Gastrocnemius medialis (tissue), 4 donors: Measurements from ENCODE around the gene LRRTM3. TPM values are rescaled to one million over a fixed set of nuclear protein-coding genes. Genes with fewer than 3 reads are reported as not detected.

ENCODE experiments used
- ATAC-seq, 2 donors: fragments of 150-250 bp; one replicate each; pipeline ENCODE4 v1.9.1; 2016
- DNase-seq, 2 donors: peaks; one replicate each; pipeline ENCODE4 v3.0.0-alpha.2; 2019
- H3K27ac ChIP-seq, 4 donors: fragments of 200-600 bp; sonication (generic); 1 replicate in 1 of 4; 2 replicates in 3 of 4; pipeline ENCODE4 v1.5.1; 2016 to 2018; ENCODE audit warnings: mild to moderate bottlenecking in 2 of 4, moderate library complexity in 1 of 4
- H3K27me3 ChIP-seq, 3 donors: fragments of 200-600 bp; sonication (generic) in 2 of 3; 1 replicate in 1 of 3; 2 replicates in 2 of 3; pipeline versions ENCODE4 v1.5.1 to v1.6.0; 2016 to 2019; ENCODE audit warnings: mild to moderate bottlenecking in 1 of 3, moderate library complexity in 1 of 3
- H3K36me3 ChIP-seq, 2 donors: fragments of 200-600 bp; sonication (generic) in 1 of 2; one replicate each; pipeline ENCODE4 v1.5.1; 2017 to 2018
- H3K4me1 ChIP-seq, 2 donors: fragments of 200-600 bp; sonication (generic) in 1 of 2; one replicate each; pipeline ENCODE4 v1.5.1; 2016 to 2017; ENCODE audit warnings: mild to moderate bottlenecking in 2 of 2
- H3K4me3 ChIP-seq, 4 donors: fragments of 200-600 bp; sonication (generic) in 3 of 4; 1 replicate in 1 of 4; 2 replicates in 3 of 4; pipeline ENCODE4 v1.5.1; 2016 to 2019; ENCODE audit warnings: mild to moderate bottlenecking in 2 of 4
- H3K9me3 ChIP-seq, 3 donors: fragments of 200-600 bp; sonication (generic) in 2 of 3; 1 replicate in 1 of 3; 2 replicates in 2 of 3; pipeline ENCODE4 v1.5.1; 2016 to 2019
- CTCF ChIP-seq, 5 experiments: fragments of 450-650 bp in 3 of 5; fragments of 200-600 bp in 2 of 5; sonication (generic) in 2 of 5; IDR thresholded peaks in 4 of 5; conservative IDR thresholded peaks in 1 of 5; 1 replicate in 4 of 5; 2 replicates in 1 of 5; pipeline ENCODE4 v1.5.1; 2016 to 2019; ENCODE audit warnings: antibody characterized with exemption in 5 of 5, mild to moderate bottlenecking in 3 of 5, moderate library complexity in 3 of 5
- POLR2A ChIP-seq, 2 donors: fragments of 450-650 bp; IDR thresholded peaks; one replicate each; pipeline ENCODE4 v1.6.1; 2017; ENCODE audit warnings: antibody characterized with exemption in 2 of 2, mild to moderate bottlenecking in 2 of 2, moderate library complexity in 2 of 2
- in situ Hi-C, 4 donors: fragments of 200-750 bp; cut with MboI; loops; one replicate each; pipeline versions ENCODE4 v1.15.0 to v1.8.0; 2017; ENCODE audit warnings: low sequenced_read_pairs in 4 of 4
- intact Hi-C: fragments of 100-400 bp; cut with DNase I; formaldehyde crosslinking; loops from one replicate; pipeline ENCODE4 v1.15.1; 2023; ENCODE audit warnings: low total_unique reads
- total RNA-seq, 4 donors: library from RNA; depleted of rRNA; stranded (reverse); fragments of >200 nt; gene quantifications; one replicate each; pipeline versions ENCODE4 v1.1.0 to v1.2.3, GENCODE V29; 2016

The LRRTM3 gene
- total RNA-seq, 4 donors from 2014 or later, result not detected

- Histone ChIP-seq H3K4me1 (peaks cover 5 to 15% of the 10 kb centered on the region in 2 donors), H3K27me3 (peaks cover 5 to 6% (median 6%) of the 10 kb centered on the region in 3 donors), H3K9me3 (no peaks in the 10 kb centered on the region), H3K36me3 (no peaks in the 10 kb centered on the region), H3K4me3 (no peak overlapping the region), H3K27ac (no peak overlapping the region)
- ATAC-seq (no peak), DNase-seq (no peak)
- intact Hi-C loops (no loop called here), in situ Hi-C loops (no loop called here)
- TF ChIP-seq CTCF (IDR thresholded peaks at IDR 0.05 in 4 of 5, conservative IDR thresholded peaks at IDR 0.05 in 1 of 5) (no peak), POLR2A (IDR thresholded peaks at IDR 0.05) (no peak)
Observed at GRCh38 chr10:66928776-66929175, 2.9 kb downstream of the LRRTM3 start.

GRCh38 chr10:66929375-66929774 lies 3.5 kb downstream of the LRRTM3 start:
- no peak for TF ChIP-seq POLR2A (IDR thresholded peaks at IDR 0.05)
- TF ChIP-seq CTCF (IDR thresholded peaks at IDR 0.05 in 4 of 5, conservative IDR thresholded peaks at IDR 0.05 in 1 of 5), result no peak
- intact Hi-C loops (no loop called here), in situ Hi-C loops (no loop called here)
- Histone ChIP-seq H3K9me3 (no peaks in the 10 kb centered on the region), H3K27ac (no peak overlapping the region), H3K4me3 (no peak overlapping the region), H3K36me3 (no peaks in the 10 kb centered on the region), H3K27me3 (peaks cover 5 to 6% (median 6%) of the 10 kb centered on the region in 3 donors), H3K4me1 (peaks cover 5 to 15% of the 10 kb centered on the region in 2 donors)
- DNase-seq (no peak), ATAC-seq (no peak)

GRCh38 chr10:66931340-66931948 lies 5.6 kb downstream of the LRRTM3 start:
- H3K4me3 ChIP-seq, result no peak overlapping the region
- no peak overlapping the region for H3K27ac ChIP-seq
- H3K4me1 ChIP-seq, result peaks cover 0 to 7% of the 10 kb centered on the region in 2 donors
- TF ChIP-seq CTCF (IDR thresholded peaks at IDR 0.05 in 4 of 5, conservative IDR thresholded peaks at IDR 0.05 in 1 of 5) (peak; percentile 45 to 80 (median 73)), POLR2A (IDR thresholded peaks at IDR 0.05) (no peak)
- DNase-seq (no peak), ATAC-seq (peak in 1 of 2 donors; percentile 56)
- H3K27me3 ChIP-seq, result peaks cover 5 to 6% (median 6%) of the 10 kb centered on the region in 3 donors
- H3K9me3 ChIP-seq, result no peaks in the 10 kb centered on the region
- intact Hi-C loops (no loop called here), in situ Hi-C loops (no loop called here)
- H3K36me3 ChIP-seq, result no peaks in the 10 kb centered on the region

- Histone ChIP-seq H3K27ac (no peak overlapping the region), H3K4me3 (no peak overlapping the region), H3K9me3 (no peaks in the 10 kb centered on the region), H3K36me3 (no peaks in the 10 kb centered on the region), H3K27me3 (peaks cover 5 to 6% (median 6%) of the 10 kb centered on the region in 3 donors), H3K4me1 (peaks cover 0 to 7% of the 10 kb centered on the region in 2 donors)
- intact Hi-C loops (no loop called here), in situ Hi-C loops (no loop called here)
- TF ChIP-seq CTCF (IDR thresholded peaks at IDR 0.05 in 4 of 5, conservative IDR thresholded peaks at IDR 0.05 in 1 of 5) (no peak), POLR2A (IDR thresholded peaks at IDR 0.05) (no peak)
- ATAC-seq, result no peak
- no peak for DNase-seq
Observed at GRCh38 chr10:66931949-66932343, 6.1 kb downstream of the LRRTM3 start.

- no peak for ATAC-seq
- in situ Hi-C loops (no loop called here), intact Hi-C loops (no loop called here)
- TF ChIP-seq POLR2A (IDR thresholded peaks at IDR 0.05), result no peak
- TF ChIP-seq CTCF (IDR thresholded peaks at IDR 0.05 in 4 of 5, conservative IDR thresholded peaks at IDR 0.05 in 1 of 5), result no peak
- H3K27me3 ChIP-seq, result peaks cover 0 to 5% (median 5%) of the 10 kb centered on the region in 3 donors
- H3K9me3 ChIP-seq, result no peaks in the 10 kb centered on the region
- no peaks in the 10 kb centered on the region for H3K36me3 ChIP-seq
- no peak for DNase-seq
- H3K27ac ChIP-seq, result no peak overlapping the region
- no peaks in the 10 kb centered on the region for H3K4me1 ChIP-seq
- no peak overlapping the region for H3K4me3 ChIP-seq
Observed at GRCh38 chr10:66934711-66935110, 8.9 kb downstream of the LRRTM3 start.
